NCI-H1694 (cell line): Measurements from ENCODE around the gene LAMP5.

Source experiments
- DNase-seq: peaks from one replicate; lab custom pipeline; 2025; lab: John Stamatoyannopoulos, UW

The LAMP5 gene

DNA sequence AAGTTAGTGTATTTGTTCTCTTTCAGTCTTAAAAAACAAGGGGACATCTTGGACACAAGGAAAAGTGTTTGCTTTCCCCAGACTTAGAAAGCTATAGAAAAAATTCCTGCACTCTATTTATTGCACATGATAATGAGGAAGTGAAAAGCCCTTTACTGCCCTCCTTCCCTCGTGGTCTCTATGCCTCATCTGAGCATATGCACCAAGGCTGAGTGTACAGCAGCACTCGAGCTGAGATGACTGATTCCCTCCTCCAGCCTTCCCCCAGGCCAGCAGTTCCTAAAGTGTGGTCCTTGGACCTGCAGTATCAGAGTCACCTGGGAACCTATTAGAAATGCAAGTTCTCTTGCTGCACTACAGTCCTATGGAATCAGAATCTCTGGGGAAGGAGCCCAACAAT, 14.3 kb upstream of the LAMP5 start:
- no peak for DNase-seq

DNA sequence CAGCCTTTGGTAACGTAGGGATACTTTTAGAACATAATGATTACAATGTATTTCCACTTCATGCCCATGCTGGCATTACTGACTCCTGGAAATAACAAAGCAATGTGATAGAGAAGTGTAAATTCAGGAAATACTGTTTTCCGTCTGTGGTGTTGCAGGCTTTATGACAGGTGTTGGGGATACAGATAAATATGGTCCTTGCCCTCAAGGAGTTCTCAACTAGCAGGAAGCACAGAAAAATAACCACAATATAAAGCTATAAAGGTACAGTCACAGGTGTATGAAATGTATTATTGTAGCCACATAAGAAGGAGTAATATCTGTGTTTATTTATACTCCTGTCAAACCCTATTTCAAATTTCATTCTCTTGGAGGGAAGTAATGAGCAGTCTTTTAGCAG, 12.9 kb upstream of the LAMP5 start:
- no peak for DNase-seq

DNA sequence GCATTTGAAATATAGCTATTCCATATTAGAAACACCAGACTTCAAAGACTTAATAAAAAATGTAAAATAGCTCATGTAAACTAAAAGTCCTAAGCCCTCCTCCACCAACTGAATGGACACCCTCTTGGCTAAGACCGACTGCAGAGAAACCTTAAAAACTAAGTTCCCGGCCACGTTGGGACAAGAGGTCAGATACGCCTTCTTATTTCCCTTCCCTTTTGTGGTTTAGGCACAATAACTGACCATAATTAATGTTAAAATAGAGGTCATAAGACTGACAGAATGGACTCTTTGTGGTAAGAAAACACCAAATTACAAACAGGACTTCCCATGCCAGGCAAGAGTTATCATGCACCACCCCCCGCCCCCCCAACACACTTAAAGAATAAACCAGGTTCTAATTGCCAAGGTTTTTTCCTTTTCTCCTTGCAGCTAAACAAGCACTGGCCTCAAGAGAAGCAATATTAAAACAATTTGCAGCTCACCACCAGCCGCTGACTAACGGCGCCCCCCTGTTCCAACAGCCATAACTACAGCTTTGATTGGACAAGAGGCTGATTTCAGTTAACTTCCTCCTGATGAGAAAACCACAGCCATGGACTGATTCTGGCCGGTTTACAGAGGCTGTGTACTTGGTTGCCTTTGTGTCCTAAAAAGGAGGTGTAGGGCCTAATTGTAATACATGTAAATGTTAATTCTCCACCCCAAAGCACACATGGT, 10.7 kb upstream of the LAMP5 start:
- no peak for DNase-seq

DNA sequence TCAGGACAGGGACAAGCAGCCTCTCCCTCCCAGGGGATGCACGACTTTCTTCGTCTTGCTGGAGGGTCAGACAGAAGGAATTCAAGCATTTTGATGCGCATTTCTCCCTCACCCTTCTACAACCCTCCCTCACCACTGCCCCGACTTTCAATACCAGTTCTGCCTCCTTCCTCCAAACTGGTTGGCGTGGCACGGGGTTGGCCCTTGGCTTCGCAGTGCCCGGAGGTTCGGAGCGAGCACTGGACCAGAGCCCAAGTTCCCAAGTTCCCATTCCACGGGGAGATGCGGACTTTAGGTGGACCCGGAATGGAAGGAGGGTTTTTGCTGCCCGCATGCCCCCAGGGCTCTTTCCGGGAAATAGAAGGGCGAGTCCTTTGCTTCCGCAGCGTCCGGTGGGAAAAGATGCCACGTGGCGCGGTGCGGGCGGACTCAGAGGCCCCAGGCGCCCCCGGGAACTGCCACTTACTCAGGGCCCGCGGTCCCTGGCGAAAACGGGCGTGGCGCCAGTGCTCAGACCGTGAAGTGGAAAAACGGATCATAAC, 8.0 kb upstream of the LAMP5 start:
- DNase-seq = no peak

DNA sequence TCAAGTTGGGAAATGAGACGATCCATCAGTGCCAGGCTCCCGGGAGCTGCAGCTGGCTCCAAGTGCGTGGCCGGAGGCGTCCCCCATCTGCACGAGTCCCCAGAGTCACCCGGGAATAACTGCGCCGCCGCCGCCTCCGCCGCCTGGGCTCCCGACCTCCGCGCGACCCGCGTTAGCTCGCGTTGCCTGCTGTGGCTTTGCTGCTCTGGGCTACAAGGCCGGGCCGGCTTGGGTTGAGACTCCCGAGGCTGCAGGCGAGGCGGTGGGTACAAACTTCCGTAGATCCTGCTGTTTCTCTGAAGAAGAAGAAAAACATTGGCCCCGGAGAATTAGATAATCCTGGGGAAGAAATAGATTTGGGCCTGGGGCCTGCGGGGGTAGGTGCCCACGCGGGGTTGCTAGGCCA, 7.4 kb upstream of the LAMP5 start:
- DNase-seq = no peak

DNA sequence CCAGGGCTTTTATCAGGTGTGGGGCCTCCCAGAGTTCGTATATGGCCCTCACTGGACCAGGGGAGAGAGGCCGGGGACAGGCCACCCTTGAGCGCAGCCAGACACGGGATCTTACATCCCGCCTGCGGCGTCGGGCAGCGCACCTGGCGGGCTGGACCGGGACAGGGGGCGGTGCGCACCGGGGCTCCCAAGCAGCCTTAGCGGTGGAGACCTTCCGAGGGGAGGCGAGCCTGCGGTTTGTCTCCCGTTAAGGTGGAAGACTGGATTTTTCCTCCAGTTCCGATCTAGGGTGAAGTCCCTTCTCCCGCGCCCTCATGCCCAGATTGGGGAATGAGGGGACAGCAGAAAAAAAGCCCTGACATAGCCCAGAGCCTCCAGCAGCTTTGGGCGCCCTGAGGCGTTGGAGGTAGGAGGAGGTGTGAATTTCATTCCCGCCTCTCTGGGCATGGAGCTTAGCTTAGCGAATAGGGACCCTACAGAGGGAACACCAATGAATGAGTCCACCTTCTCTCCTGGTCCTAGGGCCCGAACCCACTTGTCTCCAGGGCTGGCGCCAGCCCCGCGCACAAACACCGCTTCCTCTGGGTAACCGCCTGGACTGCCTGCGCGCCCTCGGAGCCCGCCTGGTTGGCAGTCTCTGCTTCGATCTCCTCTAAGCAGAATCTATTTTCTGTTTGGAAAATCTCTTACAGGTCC, 6.7 kb upstream of the LAMP5 start:
- no peak for DNase-seq

DNA sequence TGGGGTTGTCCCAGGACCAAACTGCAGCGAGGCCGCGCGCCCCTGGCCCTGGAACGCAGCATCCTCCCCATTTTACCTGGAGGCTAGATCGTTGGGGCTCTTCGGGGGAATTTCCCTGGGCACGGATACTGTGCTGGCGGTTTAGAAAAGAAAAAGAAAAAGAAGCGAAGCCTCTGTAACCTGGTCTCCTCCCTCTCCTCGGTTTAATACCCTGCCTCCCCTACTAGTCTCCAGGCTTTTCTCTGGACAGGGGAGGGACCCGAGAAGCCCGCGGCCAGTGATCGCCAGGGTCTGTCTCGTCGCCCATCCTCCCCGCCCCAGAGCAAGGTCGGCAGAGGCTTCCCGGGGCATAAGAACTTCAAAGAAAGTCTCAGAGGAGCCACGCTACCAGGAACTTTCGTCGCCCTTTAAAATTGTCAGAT, 6.1 kb upstream of the LAMP5 start:
- no peak for DNase-seq

DNA sequence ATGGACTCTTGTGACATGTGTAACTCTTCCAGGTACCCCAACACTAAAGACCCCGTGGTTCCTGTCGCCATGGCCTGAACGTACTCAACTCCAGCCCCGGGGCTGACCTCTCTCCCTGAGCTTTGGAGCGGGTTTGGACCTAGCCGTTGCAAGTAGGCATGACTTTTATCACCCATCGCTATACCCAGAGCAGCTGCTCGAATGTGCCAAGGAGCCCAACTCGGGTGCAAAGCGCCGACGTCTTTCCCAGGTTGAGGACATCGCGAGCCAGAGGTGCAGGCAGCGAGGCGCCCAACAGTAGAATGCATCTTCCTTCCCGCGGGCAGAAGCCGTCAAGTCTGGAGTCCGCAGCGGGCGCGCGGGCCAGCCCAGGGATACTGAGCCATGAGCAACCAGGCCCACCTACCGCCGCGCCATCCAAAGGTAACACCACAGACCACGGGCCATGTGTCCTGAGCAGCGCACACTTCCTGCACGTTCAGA, 5.7 kb upstream of the LAMP5 start:
- DNase-seq = no peak

DNA sequence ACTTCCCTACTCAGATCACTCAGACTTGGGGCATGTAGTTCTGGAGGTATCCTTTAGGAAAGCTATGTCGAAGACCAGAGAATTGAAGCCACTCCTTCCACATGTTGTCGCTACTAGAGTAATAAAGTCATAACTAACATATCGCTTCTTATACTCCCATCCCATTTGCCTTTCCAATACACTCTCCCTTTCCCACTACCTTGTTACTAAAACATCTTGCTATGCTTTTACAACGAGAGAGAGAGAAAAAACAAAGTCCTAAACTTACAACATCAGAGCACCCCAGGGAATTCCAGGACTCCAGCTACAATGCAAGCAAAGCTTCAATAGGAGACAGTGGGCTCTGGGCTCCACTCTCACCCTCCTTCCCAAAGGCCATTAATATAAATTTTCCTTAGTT, 5.1 kb upstream of the LAMP5 start:
- DNase-seq = no peak

DNA sequence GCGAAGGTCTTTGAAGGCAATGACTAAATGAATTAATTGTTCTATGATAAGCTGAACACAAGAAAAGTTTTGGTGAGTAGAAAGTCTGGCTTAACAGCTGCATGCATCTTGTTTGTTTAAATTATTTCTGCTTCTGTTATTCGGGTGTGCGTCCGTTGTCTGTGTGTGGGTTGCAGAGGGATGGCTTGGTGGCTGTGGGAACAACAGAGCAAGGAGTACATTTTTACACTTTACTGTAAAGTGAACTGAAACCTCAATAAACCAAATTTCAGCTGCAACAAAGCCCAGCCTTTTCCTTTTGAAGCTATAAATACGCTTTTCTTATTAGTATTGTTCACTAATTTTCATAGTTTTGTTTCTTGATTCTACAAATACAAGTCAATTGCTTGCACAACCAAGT, 3.5 kb upstream of the LAMP5 start:
- DNase-seq = no peak

DNA sequence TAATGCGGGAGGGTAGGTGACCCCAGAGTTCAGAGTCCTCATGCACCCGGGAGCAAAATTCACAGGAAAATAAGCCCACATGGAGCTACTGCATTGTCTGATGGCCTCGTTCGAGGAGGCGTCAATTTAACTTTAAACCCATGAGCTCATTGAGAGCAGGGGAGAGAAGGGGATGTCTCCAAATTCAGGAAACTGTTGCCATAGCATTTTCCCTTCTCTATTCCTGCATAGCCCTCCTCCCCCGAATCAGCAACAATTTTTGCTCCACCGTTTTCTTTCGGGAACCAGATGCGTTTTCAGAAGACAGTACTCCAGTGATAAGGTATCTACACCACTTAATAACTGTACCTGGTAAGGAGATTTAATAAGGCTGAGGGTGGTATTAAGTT, 324 bp upstream of the LAMP5 start:
- no peak for DNase-seq

DNA sequence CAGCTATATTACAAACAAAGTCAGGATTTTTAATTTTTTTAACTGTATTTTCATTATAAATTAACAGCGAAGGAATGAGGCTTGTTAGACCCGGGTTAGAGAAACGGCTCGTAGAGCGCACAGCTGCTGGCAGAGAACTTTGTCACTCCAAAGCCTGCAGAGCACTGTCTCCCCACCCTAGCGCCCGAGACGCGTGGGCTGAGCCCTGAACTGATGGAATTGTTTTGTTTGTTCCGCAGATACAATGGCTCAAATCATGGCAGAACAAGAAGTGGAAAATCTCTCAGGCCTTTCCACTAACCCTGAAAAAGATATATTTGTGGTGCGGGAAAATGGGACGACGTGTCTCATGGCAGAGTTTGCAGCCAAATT, 810 bp downstream of the LAMP5 start:
- no peak for DNase-seq

DNA sequence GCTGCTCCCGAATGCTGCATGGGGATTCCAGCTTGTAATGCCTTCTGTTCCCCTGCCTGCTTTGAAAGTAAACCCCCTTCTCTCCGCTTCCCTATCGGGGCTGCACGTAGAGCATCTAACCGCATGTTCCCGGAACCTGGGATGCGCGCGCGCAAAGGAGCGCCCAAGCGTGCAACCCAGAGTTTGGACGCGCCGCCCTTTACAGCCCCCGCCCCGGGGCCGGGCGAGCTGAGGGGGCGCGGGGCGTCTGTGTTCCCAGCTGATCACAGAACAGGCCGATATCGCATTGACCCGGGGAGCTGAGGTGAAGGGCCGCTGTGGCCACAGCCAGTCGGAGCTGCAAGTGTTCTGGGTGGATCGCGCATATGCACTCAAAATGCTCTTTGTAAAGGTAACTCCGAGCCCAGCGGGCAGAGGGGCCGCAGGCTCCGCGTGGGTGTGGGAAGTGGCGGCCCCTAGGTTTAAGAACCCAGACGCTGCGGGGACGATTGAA, 1.4 kb downstream of the LAMP5 start:
- no peak for DNase-seq

DNA sequence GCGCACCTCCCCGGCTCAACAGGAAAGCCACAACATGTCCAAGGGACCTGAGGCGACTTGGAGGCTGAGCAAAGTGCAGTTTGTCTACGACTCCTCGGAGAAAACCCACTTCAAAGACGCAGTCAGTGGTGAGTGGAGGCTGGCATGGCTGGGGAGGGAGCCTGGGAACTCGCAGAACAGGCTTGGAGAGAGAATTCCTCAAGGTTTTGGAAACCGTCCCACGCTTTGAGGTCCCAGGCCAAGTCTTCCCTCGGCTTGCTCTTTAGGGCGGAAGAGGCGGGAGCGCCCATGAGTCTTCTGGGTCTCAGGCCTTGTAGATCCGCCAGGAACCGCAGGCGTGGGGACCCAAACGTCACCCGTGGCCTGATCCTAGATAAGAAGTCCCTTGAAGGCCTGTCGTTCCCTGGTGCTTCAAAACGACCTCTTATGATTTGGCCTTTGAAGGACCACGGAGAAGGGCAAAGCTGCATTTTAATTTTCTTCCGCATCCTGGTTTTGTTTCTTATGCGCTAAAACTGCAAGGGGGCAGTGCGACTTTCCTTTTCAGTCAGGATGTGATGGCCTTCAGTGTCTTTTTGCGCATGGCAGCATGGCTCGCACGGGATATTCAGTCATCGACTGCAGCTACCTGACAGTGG, 2.0 kb downstream of the LAMP5 start:
- DNase-seq = no peak

DNA sequence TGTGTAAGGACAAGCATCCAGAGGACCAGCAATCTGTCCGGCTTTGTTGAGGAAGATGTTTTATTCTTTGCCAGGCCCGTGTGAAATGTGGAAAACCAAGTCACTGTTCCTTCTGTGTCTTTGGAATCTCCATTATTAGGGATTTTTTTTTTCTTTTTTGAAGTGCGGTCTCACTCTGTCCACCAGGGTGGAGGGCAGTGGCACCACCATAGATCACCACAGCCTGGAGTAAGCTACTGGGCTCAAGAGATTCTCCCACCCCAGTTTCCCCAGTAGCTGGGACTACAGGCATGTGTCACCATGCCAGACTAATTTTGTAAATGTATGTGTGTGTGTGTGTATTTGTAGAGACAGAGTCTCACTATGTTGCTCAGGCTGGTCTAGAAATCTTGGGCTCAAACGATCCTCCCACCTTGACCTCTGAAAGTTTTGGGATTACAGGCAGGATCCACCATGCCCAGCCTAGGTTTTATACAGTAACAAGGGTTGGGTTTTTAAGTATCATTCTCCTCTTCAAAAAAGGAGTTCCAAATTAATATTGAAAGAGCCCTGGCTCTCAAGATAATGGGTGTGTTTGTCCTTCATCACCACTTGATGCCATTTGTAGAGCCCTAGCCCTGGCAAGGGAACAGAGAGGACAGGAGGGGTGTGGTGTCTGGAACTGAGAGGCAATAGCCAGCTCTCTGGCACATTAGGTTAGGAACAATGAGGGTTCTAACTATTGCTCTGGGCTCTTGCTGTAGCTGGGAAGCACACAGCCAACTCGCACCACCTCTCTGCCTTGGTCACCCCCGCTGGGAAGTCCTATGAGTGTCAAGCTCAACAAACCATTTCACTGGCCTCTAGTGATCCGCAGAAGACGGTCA, 3.1 kb downstream of the LAMP5 start:
- DNase-seq = no peak

DNA sequence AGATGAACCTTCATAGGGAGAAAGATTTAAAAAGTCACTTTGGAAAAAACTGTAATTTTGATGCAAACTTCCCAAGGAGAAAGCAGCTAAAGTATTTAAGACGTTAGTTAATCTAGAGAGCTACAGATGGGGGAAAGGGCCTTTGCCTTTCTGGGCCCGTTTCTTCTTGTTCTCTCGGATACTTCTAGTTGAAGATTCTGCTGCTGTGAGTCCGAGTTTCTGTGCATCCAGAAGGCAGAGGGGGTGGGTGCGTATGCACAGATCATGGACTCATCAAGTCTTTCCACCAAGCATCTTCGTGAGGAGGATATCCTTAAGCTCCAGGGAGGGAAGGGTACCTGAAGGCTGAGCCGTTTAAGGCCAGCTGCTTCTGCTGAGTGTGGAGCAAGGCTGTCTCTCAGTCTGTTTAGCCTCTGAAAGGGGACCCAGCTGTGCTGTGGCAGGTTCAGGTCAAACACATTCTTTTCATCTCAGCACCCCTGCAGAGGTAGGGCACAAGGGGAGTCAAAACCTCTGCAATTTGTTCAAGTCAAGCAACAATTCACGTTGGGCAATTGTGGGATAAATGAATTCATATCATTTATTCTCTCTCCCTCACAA, 4.3 kb downstream of the LAMP5 start:
- DNase-seq = no peak

DNA sequence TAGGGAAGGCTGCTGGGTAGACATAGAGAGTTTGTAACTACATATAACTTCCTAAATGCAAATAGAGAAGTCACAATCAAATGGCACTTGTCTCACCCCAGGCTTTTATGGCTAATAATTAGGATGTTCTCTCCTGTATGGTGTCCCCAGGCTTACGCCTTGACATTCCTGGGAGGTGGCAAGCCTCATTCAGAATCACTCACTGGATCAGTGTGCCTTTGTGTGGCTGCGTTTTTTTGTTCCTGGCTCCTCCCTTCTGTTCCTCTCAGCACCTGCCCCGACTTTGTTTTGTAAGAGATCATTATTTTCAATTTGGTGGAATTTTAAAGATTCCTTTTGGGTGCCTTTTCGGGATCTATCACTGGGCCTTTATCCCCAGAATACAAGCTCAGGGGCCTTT, 5.7 kb downstream of the LAMP5 start:
- DNase-seq = no peak

DNA sequence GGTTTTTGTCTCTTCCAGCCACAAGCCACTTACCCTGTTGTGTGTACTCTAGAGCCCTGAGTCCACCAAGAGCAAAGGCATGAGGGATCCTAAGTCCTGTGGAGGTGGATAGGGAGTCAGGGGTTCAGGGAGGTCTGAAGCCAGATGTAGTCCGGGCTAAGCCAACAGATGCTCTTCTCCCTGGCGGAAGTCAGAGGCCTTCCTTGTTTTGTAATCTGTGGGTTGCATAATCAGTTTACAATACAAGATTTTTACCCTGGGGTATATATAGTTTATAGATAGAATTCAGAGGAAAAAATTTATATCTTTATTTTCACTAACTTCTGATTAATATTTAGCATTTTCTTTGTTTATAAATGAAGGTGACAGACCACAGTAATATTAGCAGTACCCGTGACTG, 9.2 kb downstream of the LAMP5 start:
- no peak for DNase-seq

DNA sequence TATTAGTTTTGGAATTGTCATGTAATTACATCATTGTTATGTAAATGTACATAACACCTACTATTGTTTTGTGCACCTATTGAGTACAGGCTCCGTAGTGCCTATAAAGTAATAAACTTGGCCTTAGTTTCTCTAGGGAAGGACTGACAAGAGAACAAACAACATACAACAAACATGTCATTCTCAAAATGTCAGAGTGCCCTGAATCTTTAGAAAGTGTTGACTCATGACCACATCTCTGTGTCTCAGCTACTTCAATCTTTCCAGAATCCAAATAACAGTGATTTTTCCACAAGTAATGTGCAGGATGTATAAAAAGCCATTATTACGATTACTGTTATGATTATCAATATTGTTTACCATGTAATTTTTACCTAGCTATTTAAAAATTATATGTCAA, 17.2 kb downstream of the LAMP5 start:
- no peak for DNase-seq

DNA sequence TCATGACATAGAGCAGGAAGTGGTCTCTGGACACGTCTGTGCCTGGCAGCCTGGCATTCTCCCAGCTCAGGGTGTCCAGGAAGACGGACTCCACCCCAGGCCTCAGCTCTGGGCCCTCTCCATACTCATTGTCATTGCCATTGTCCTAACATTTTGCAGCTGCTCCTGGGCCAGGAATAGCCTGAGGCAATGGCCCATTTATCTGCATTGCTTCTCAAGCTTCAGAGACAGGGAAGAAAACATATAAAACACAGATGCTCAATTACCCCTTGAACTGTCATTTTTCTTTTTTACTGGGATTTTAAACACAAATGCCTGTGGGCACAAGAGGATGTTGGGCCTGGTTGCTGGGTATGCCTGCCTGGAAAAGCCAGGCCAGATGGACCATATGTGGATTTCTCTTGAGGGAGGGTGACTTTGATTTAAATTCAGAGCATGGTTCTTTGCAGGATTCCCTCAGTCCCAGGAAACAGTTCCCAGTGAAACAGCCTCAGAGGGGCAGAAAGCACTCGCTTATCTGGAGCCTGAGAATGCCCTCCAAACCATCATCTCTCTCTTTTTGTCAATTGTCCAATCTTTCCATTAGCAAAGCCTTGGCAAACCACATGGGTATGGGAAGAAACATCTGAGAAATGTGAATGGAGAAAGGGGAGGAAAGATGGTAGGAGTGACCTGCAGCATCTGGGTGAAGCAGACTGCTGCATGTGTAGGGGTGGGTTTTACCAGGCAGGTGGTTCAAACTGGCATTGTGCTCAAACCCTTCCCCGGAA, 17.9 kb downstream of the LAMP5 start:
- DNase-seq = peak; percentile 2

DNA sequence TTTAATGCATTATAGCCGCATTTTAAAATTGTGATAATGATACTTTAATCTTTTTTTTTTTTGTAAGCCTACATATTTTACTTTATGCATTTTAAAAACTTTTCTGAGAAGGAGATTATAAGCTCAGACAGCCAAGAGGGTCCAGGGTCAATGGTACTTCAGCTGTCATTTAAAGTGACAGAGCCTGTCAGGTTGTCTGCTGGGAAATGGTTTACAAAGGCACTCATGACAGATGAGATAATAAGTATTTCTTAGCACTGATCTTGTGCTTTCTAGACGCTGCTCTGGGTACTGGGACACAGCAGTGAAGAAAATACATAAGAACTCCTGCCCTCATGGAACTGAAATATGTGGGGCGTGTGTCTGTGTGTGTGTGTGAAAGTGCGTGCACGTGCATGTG, 19.6 kb downstream of the LAMP5 start:
- no peak for DNase-seq
